Osteoblast (primary cell): ENCODE measurements around the gene CEMIP2. TPM values are rescaled to one million over a fixed set of nuclear protein-coding genes. Genes with fewer than 3 reads are reported as not detected.

Source experiments
- DNase-seq: peaks from one replicate; pipeline ENCODE4 v3.0.0; 2011; ENCODE audit warnings: low spot score, mixed read lengths; ENCODE audit not compliant: insufficient read length; ENCODE audit errors: missing footprints
- H2AFZ ChIP-seq: 2 replicates; pipeline ENCODE4 v1.6.0; 2011; ENCODE audit warnings: mild to moderate bottlenecking, low read length
- H3K27ac ChIP-seq: 2 replicates; pipeline ENCODE4 v1.5.1; 2011; ENCODE audit warnings: mild to moderate bottlenecking, low read depth, low read length, moderate library complexity
- H3K27me3 ChIP-seq: 2 replicates; pipeline ENCODE4 v1.6.0; 2012; ENCODE audit warnings: mild to moderate bottlenecking, control low read depth, inconsistent platforms, low read length, moderate library complexity; ENCODE audit not compliant: insufficient read depth
- H3K36me3 ChIP-seq: 2 replicates; pipeline ENCODE4 v1.5.1; 2011; ENCODE audit warnings: mild to moderate bottlenecking, low read length, control low read depth, moderate library complexity; ENCODE audit not compliant: insufficient read depth
- H3K4me1 ChIP-seq: 2 replicates; pipeline ENCODE4 v1.5.1; 2011; ENCODE audit warnings: mild to moderate bottlenecking, low read length, control low read depth, moderate library complexity; ENCODE audit not compliant: insufficient read depth
- H3K4me2 ChIP-seq: 2 replicates; pipeline ENCODE4 v1.6.0; 2011; ENCODE audit warnings: mild to moderate bottlenecking, low read length; ENCODE audit not compliant: insufficient read depth
- H3K4me3 ChIP-seq: fragments of 200-600 bp; sonication (generic); 3 replicates; pipeline ENCODE4 v1.5.1; 2012; ENCODE audit warnings: mild to moderate bottlenecking, low read length, inconsistent platforms; ENCODE audit not compliant: insufficient read depth
- H3K79me2 ChIP-seq: 2 replicates; pipeline ENCODE4 v1.6.0; 2012; ENCODE audit warnings: mild to moderate bottlenecking, low read length, control low read depth, inconsistent platforms; ENCODE audit not compliant: insufficient read depth
- H3K9me3 ChIP-seq: 2 replicates; pipeline ENCODE4 v1.5.1; 2011; ENCODE audit warnings: low read depth, low read length, control low read depth
- H4K20me1 ChIP-seq: 2 replicates; pipeline ENCODE4 v1.6.0; 2012; ENCODE audit warnings: mild to moderate bottlenecking, low read length, control low read depth; ENCODE audit not compliant: insufficient read depth
- total RNA-seq: library from RNA; depleted of rRNA; stranded (reverse); fragments of >200 nt; gene quantifications from 2 replicates; pipeline ENCODE4 v1.2.3, GENCODE V29; 2012
- TF ChIP-seq, protein P1 (sequence below): IDR thresholded peaks from 2 replicates; pipeline ENCODE4 v1.5.1; 2011; ENCODE audit warnings: mild to moderate bottlenecking, low read depth, low read length, moderate library complexity; ENCODE audit errors: extremely low read depth

The CEMIP2 gene
- total RNA-seq, 1 donor: 66.2 TPM

- H3K27ac ChIP-seq: peak overlapping the region; percentile 26
- H3K4me1 ChIP-seq: peaks cover 29% of the 10 kb centered on the region
- peaks cover 33% of the 10 kb centered on the region for H3K79me2 ChIP-seq
- peaks cover 4% of the 10 kb centered on the region for H4K20me1 ChIP-seq
- no peak for DNase-seq
- H3K4me3 ChIP-seq: no peak overlapping the region
- H3K36me3 ChIP-seq: peaks cover 40% of the 10 kb centered on the region
- H3K4me2 ChIP-seq: peak overlapping the region; percentile 28
- TF ChIP-seq, protein P1, sequence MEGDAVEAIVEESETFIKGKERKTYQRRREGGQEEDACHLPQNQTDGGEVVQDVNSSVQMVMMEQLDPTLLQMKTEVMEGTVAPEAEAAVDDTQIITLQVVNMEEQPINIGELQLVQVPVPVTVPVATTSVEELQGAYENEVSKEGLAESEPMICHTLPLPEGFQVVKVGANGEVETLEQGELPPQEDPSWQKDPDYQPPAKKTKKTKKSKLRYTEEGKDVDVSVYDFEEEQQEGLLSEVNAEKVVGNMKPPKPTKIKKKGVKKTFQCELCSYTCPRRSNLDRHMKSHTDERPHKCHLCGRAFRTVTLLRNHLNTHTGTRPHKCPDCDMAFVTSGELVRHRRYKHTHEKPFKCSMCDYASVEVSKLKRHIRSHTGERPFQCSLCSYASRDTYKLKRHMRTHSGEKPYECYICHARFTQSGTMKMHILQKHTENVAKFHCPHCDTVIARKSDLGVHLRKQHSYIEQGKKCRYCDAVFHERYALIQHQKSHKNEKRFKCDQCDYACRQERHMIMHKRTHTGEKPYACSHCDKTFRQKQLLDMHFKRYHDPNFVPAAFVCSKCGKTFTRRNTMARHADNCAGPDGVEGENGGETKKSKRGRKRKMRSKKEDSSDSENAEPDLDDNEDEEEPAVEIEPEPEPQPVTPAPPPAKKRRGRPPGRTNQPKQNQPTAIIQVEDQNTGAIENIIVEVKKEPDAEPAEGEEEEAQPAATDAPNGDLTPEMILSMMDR: no peak
- no peaks in the 10 kb centered on the region for H3K9me3 ChIP-seq
- H2AFZ ChIP-seq: no peak overlapping the region
- no peaks in the 10 kb centered on the region for H3K27me3 ChIP-seq
These were observed 25.6 kb downstream of the CEMIP2 start for GRCh38 chr9:71742703-71743102.

GRCh38 chr9:71741926-71742648, 26.2 kb downstream of the CEMIP2 start:
- Histone ChIP-seq H3K27ac (no peak overlapping the region), H3K4me1 (peaks cover 32% of the 10 kb centered on the region), H2AFZ (no peak overlapping the region), H3K9me3 (no peaks in the 10 kb centered on the region), H3K79me2 (peaks cover 27% of the 10 kb centered on the region), H4K20me1 (peaks cover under 1% of the 10 kb centered on the region), H3K27me3 (no peaks in the 10 kb centered on the region), H3K36me3 (peaks cover 36% of the 10 kb centered on the region), H3K4me3 (no peak overlapping the region), H3K4me2 (no peak overlapping the region)
- no peak for DNase-seq
- TF ChIP-seq, protein P1: no peak

DNA sequence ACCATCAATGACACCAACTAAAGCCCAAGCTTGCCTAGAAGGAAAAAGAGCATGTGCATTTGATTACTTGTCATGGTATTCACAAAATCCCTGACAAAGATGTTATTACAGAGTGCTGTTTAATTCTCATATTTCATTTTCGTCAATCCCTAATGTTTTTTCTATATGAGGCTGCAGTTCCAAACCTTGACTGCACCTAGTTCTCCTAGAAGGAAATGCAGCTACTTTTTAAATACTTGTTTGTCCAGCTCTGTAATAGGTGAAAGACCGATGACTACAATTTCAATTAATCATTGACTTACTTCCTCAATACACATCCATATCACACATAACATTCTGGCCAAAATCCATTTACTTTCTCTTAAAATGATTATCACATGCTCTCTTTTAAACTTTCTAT, 28.1 kb downstream of the CEMIP2 start:
- H4K20me1 ChIP-seq: peaks cover 5% of the 10 kb centered on the region
- peaks cover 22% of the 10 kb centered on the region for H3K79me2 ChIP-seq
- no peak overlapping the region for H3K4me3 ChIP-seq

DNA sequence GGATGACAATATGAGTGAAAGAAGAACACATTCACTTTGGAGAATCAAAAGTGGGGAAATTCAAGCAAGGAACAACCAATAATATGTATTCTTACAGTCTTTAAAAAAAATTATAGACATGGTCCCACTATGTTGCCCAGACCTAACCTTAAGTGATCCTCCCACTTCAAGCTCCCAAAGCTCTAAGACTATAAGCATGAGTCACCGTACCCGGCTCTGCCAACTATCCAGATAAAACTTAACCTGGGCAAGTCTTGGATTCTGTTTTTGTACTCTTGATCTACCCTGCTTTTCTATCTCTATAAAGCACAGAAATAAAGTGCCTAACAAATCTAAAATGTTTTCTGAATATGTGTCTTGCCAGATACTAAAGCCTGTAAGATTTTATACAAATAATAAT, 30.9 kb downstream of the CEMIP2 start:
- Histone ChIP-seq H3K4me1 (peaks cover 33% of the 10 kb centered on the region), H3K79me2 (peaks cover 17% of the 10 kb centered on the region), H3K4me2 (no peak overlapping the region), H3K36me3 (peaks cover 30% of the 10 kb centered on the region), H3K27ac (no peak overlapping the region), H3K27me3 (no peaks in the 10 kb centered on the region), H3K4me3 (no peak overlapping the region), H4K20me1 (peaks cover 6% of the 10 kb centered on the region), H3K9me3 (no peaks in the 10 kb centered on the region), H2AFZ (no peak overlapping the region)
- TF ChIP-seq, protein P1: no peak
- no peak for DNase-seq

More for the DNA sequence above, 28.1 kb downstream of the CEMIP2 start:
- no peak overlapping the region for H3K27ac ChIP-seq
- no peak for DNase-seq
- H3K9me3 ChIP-seq: no peaks in the 10 kb centered on the region
- peaks cover 28% of the 10 kb centered on the region for H3K36me3 ChIP-seq
- H2AFZ ChIP-seq: no peak overlapping the region
- H3K27me3 ChIP-seq: no peaks in the 10 kb centered on the region
- H3K4me2 ChIP-seq: no peak overlapping the region
- peaks cover 23% of the 10 kb centered on the region for H3K4me1 ChIP-seq
- TF ChIP-seq, protein P1: no peak
